ENCODE results near the gene MED9. TPM values are rescaled to one million over a fixed set of nuclear protein-coding genes. Genes with fewer than 3 reads are reported as not detected.

The MED9 gene
- total and polyA plus RNA-seq, 2 donors (not counting 3 experiments of a cell fraction or from before 2014, with no cell fraction given): 15.1 to 18.2 TPM

- POLR2A ChIA-PET: no interaction called here
- no peaks in the 10 kb centered on the region for H4K20me1 ChIP-seq (replicated peaks; ENCODE audit: control insufficient read depth, extremely low read depth, insufficient read depth, low read length)
- BruUV-seq (replicated peaks): no TSS peak
- no peaks in the 10 kb centered on the region for H3K27me3 ChIP-seq (ENCODE audit: control insufficient read depth in 2 of 2, insufficient read depth in 2 of 2, low read length in 2 of 2)
- CTCF ChIA-PET: interaction anchor here (1.2 kb wide), 1 partner anchor 17 kb away, joined by 8 read pairs; the partner anchor contains the start of gene RASD1
- H3K36me3 ChIP-seq (ENCODE audit: control insufficient read depth in 2 of 2, extremely low read depth in 1 of 2, insufficient read depth in 2 of 2, low read length in 2 of 2): no peaks in the 10 kb centered on the region
- dilution Hi-C loops (cut with MboI; ENCODE audit: extremely low pct_ligation_motif_present, low sequenced_read_pairs) (no loop called here), intact Hi-C loops (cut with micrococcal nuclease) (no loop called here)
- H3K9ac ChIP-seq (replicated peaks; ENCODE audit: extremely low read depth, insufficient read depth, low read length): no peak overlapping the region
- no peaks in the 10 kb centered on the region for H3K9me1 ChIP-seq (replicated peaks; ENCODE audit: control insufficient read depth, extremely low read depth, insufficient read depth, low read length)
- DNase-seq (ENCODE audit: low read depth, low spot score): no peak
- H3K4me2 ChIP-seq (ENCODE audit: insufficient read depth, low read length): no peak overlapping the region
- no peak overlapping the region for H2AFZ ChIP-seq (ENCODE audit: low read depth, low read length)
- H3K27ac ChIP-seq (ENCODE audit: insufficient read depth, low read depth, low read length): no peak overlapping the region
- no peak for FAIRE-seq
- H3K4me3 ChIP-seq (replicated peaks in 1 of 3; ENCODE audit: insufficient read depth in 1 of 3, low read depth in 1 of 3, low read length in 3 of 3): no peak overlapping the region
- no peaks in the 10 kb centered on the region for H3K9me3 ChIP-seq (replicated peaks; ENCODE audit: control insufficient read depth, insufficient read depth, low read length)
- no peaks in the 10 kb centered on the region for H3K79me2 ChIP-seq (ENCODE audit: control insufficient read depth, insufficient read depth, low read length)
- H3K4me1 ChIP-seq (ENCODE audit: control insufficient read depth, extremely low read depth, insufficient read depth, low read length): no peaks in the 10 kb centered on the region
- no peak for TF ChIP-seq EZH2 (IDR thresholded peaks at IDR 0.05; ENCODE audit: borderline replicate concordance, low read depth, low read length, severe bottlenecking)
- no peak for TF ChIP-seq POLR2A (IDR thresholded peaks at IDR 0.05; ENCODE audit: low read depth, low read length)
- TF ChIP-seq GATA2 (IDR thresholded peaks at IDR 0.05; ENCODE audit: insufficient read depth, insufficient read length, low read depth, low read length): no peak
- no peak for TF ChIP-seq MYC (IDR thresholded peaks at IDR 0.05; ENCODE audit: low read depth, low read length)
- TF ChIP-seq JUN (IDR thresholded peaks at IDR 0.05; ENCODE audit: borderline replicate concordance, insufficient read depth, insufficient read length, low read depth): no peak
- no peak for TF ChIP-seq FOS (IDR thresholded peaks at IDR 0.05; ENCODE audit: borderline replicate concordance, insufficient read depth, low read length)
- no peak for TF ChIP-seq POLR2AphosphoS5 (IDR thresholded peaks at IDR 0.05; ENCODE audit: insufficient read depth, low read depth, low read length)
- no peak for TF ChIP-seq CTCF (IDR thresholded peaks at IDR 0.05; ENCODE audit: extremely low read depth in 1 of 2, insufficient read depth in 1 of 2, low read depth in 1 of 2, low read length in 2 of 2)
- no peak for TF ChIP-seq MAX (IDR thresholded peaks at IDR 0.05; ENCODE audit: insufficient read depth, insufficient read length)
Observed at GRCh38 chr17:17513626-17514025, 36.8 kb downstream of the MED9 start.

All from endothelial cell of umbilical vein (primary cell).